ENCODE measurements around the gene LPP. TPM values are rescaled to one million over a fixed set of nuclear protein-coding genes. Genes with fewer than 3 reads are reported as not detected.
A peak's percentile ranks its signal among the peaks of the same experiment; 100 is the strongest.

Gene LPP
- polyA plus RNA-seq, 1 experiment: 76.3 TPM

DNA sequence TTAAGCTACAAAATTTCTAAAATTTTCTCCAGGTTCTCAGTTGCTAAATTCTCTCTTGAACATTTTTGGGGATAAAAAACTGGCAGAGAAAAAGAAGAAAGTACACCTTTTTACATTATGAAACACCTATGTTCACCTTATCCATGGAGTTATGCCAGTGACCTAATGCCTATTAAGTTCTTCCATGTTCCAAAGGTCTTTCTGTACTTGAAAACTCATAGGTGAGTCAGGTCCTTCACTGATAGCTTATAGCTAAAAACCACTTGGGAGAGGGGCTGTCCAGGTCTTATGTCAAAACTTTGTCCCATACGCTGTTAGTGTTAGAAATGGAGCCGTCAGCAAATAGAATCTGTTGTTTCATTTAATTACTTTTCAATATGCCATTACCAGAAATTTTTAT, 530.3 kb downstream of the LPP start:
- DNase-seq (ENCODE audit: low read depth, low spot score): no peak
- CTCF ChIA-PET: interaction anchor here (0.7 to 1.0 kb wide), 2 partner anchors 270 to 1419 kb away, joined by 3 to 5 read pairs; no protein-coding TSS in a partner anchor
- H3K9me3 ChIP-seq (ENCODE audit: control insufficient read depth, insufficient read depth, low read length): no peaks in the 10 kb centered on the region
- no peaks in the 10 kb centered on the region for H3K27me3 ChIP-seq (ENCODE audit: control insufficient read depth, insufficient read depth, low read length)
- H3K27ac ChIP-seq (ENCODE audit: low read depth, low read length): no peak overlapping the region
- POLR2A ChIA-PET: no interaction called here
- H3K4me3 ChIP-seq (ENCODE audit: low read depth, low read length): no peak overlapping the region
- TF ChIP-seq, protein P1, sequence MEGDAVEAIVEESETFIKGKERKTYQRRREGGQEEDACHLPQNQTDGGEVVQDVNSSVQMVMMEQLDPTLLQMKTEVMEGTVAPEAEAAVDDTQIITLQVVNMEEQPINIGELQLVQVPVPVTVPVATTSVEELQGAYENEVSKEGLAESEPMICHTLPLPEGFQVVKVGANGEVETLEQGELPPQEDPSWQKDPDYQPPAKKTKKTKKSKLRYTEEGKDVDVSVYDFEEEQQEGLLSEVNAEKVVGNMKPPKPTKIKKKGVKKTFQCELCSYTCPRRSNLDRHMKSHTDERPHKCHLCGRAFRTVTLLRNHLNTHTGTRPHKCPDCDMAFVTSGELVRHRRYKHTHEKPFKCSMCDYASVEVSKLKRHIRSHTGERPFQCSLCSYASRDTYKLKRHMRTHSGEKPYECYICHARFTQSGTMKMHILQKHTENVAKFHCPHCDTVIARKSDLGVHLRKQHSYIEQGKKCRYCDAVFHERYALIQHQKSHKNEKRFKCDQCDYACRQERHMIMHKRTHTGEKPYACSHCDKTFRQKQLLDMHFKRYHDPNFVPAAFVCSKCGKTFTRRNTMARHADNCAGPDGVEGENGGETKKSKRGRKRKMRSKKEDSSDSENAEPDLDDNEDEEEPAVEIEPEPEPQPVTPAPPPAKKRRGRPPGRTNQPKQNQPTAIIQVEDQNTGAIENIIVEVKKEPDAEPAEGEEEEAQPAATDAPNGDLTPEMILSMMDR (IDR thresholded peaks at IDR 0.05; ENCODE audit: low read depth, low read length): no peak

- Histone ChIP-seq H3K4me3 (ENCODE audit: low read depth, low read length) (no peak overlapping the region), H3K27me3 (ENCODE audit: control insufficient read depth, insufficient read depth, low read length) (no peaks in the 10 kb centered on the region), H3K9me3 (ENCODE audit: control insufficient read depth, insufficient read depth, low read length) (no peaks in the 10 kb centered on the region), H3K27ac (ENCODE audit: low read depth, low read length) (no peak overlapping the region)
- ChIA-PET CTCF (interaction anchor here (1.0 to 2.6 kb wide), 4 partner anchors 11 to 945 kb away, joined by 3 to 9 read pairs (median 4); no protein-coding TSS in a partner anchor), POLR2A (interaction anchor here (1.0 kb wide), 1 partner anchor 60 kb away, joined by 3 read pairs; no protein-coding TSS in a partner anchor)
- TF ChIP-seq, protein P1 (IDR thresholded peaks at IDR 0.05; ENCODE audit: low read depth, low read length): no peak
- no peak for DNase-seq (ENCODE audit: low read depth, low spot score)
These were observed 531.8 kb downstream of the LPP start for GRCh38 chr3:188685789-188686188.

- no peaks in the 10 kb centered on the region for H3K9me3 ChIP-seq (ENCODE audit: control insufficient read depth, insufficient read depth, low read length)
- TF ChIP-seq, protein P1 (IDR thresholded peaks at IDR 0.05; ENCODE audit: low read depth, low read length): no peak
- DNase-seq (ENCODE audit: low read depth, low spot score): no peak
- no peak overlapping the region for H3K27ac ChIP-seq (ENCODE audit: low read depth, low read length)
- POLR2A ChIA-PET: interaction anchor here (1.0 kb wide), 1 partner anchor 60 kb away, joined by 3 read pairs; no protein-coding TSS in a partner anchor
- H3K27me3 ChIP-seq (ENCODE audit: control insufficient read depth, insufficient read depth, low read length): no peaks in the 10 kb centered on the region
- H3K4me3 ChIP-seq (ENCODE audit: low read depth, low read length): no peak overlapping the region
- CTCF ChIA-PET: interaction anchor here (1.2 to 2.6 kb wide), 3 partner anchors 14 to 946 kb away, joined by 3 to 9 read pairs (median 4); no protein-coding TSS in a partner anchor
These were observed 532.4 kb downstream of the LPP start for GRCh38 chr3:188686324-188686723.

GRCh38 chr3:188687389-188687788, 533.4 kb downstream of the LPP start:
- CTCF ChIA-PET: interaction anchor here (0.7 to 4.7 kb wide), 5 partner anchors 12 to 947 kb away, joined by 3 to 29 read pairs (median 4); no protein-coding TSS in a partner anchor
- POLR2A ChIA-PET: interaction anchor here (0.5 kb wide), 1 partner anchor 20 kb away, joined by 3 read pairs; no protein-coding TSS in a partner anchor
- Histone ChIP-seq H3K27ac (ENCODE audit: low read depth, low read length) (no peak overlapping the region), H3K9me3 (ENCODE audit: control insufficient read depth, insufficient read depth, low read length) (no peaks in the 10 kb centered on the region), H3K4me3 (ENCODE audit: low read depth, low read length) (no peak overlapping the region), H3K27me3 (ENCODE audit: control insufficient read depth, insufficient read depth, low read length) (no peaks in the 10 kb centered on the region)
- TF ChIP-seq, protein P1 (IDR thresholded peaks at IDR 0.05; ENCODE audit: low read depth, low read length): peak; percentile 44
- DNase-seq (ENCODE audit: low read depth, low spot score): no peak

DNA sequence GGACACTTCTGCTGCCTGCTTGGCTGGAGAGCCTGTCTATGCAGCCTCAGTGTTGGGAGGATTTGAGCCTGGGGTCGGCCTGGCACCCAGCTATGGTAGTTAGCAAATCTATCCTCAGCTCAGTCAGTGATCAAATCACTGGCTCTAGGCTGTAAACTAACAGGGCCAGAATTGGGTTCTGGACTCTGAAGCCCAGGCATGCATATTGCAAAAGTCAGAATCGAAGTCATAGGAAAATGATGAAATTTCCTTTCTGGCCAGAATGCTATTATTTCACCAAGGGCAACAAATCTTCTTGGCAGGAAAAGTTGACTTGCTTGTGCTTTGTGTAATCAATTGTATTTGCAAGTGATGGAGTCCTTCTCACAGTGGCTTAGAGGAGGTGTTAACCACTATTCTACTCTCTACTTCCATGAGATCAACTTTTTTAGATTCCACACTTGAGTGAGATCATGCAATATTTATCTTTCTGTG, 535.2 kb downstream of the LPP start:
- H3K27me3 ChIP-seq (ENCODE audit: control insufficient read depth, insufficient read depth, low read length): no peaks in the 10 kb centered on the region
- peak overlapping the region; percentile 52 for H3K27ac ChIP-seq (ENCODE audit: low read depth, low read length)
- H3K9me3 ChIP-seq (ENCODE audit: control insufficient read depth, insufficient read depth, low read length): no peaks in the 10 kb centered on the region
- no peak overlapping the region for H3K4me3 ChIP-seq (ENCODE audit: low read depth, low read length)
- TF ChIP-seq, protein P1 (IDR thresholded peaks at IDR 0.05; ENCODE audit: low read depth, low read length): no peak
- ChIA-PET CTCF (interaction anchor here (0.6 to 4.7 kb wide), 6 partner anchors 21 to 951 kb away, joined by 3 to 29 read pairs (median 4); no protein-coding TSS in a partner anchor), POLR2A (interaction anchor here (0.6 kb wide), 2 partner anchors 8 to 204 kb away, joined by 3 to 6 read pairs; no protein-coding TSS in a partner anchor)
- no peak for DNase-seq (ENCODE audit: low read depth, low spot score)
